Medulla oblongata (tissue), 1 donor: Measurements from ENCODE around the gene PROSER2.
"Not testable (repeated sequence)": the region's sequence is repeated elsewhere in the genome, so short reads cannot be mapped to it uniquely, and the experiment has no call there.

Experiments
- DNase-seq: peaks from one replicate; pipeline ENCODE4 v3.0.0-alpha.2; 2015; ENCODE audit errors: extremely low spot score

Gene PROSER2

GRCh38 chr10:11835704-11836103 is 12.5 kb downstream of the PROSER2 start:
- no peak for DNase-seq

GRCh38 chr10:11837372-11838161 is 14.4 kb downstream of the PROSER2 start:
- DNase-seq: no peak

- DNase-seq: no peak
Measured at GRCh38 chr10:11838298-11838852, 15.2 kb downstream of the PROSER2 start.

GRCh38 chr10:11841375-11841774 is 18.2 kb downstream of the PROSER2 start:
- no peak for DNase-seq

- no peak for DNase-seq
Measured at GRCh38 chr10:11842411-11842810, 19.3 kb downstream of the PROSER2 start.

- no peak for DNase-seq
Measured at GRCh38 chr10:11845113-11845512, 22.0 kb downstream of the PROSER2 start.

DNA sequence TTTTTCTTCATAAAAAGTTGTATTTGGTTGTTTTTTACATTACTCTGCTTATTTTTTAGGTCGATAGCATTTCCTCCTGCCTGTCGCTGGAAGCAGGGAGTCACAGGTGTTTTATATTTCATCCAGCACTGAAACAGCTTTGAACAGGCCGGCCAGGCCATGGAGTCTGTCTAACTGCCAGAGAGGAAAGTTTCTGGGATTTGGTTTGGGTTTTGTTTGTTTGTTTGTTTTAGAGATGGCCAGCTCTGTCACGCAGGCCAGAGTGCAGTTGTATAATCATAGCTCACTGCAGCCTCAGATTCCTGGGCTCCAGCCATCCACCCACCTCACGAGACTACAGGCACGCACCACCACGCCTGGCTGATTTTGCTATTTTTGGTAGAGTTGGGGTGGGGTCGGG is 23.4 kb downstream of the PROSER2 start:
- DNase-seq: no peak

DNA sequence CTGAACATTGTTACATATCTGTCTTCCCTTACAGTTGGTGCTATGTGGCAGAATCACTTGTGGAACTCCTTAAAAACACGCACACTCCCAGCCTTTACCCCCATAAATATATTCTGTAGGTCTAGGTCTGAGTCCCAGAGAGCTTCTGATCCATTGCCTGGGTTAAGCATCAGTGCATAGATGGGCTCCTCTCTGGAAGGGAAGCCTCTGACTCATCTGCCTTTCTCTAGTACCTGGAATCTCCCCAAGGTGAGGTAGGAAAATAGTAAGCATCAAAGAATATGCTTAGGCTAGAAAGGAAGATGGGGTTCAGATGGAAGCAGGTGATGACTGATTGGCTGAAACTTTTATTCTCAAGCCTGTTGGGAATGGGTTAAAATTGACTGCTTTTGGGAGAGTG is 26.1 kb downstream of the PROSER2 start:
- no peak for DNase-seq

GRCh38 chr10:11849911-11850310 is 26.8 kb downstream of the PROSER2 start:
- no peak for DNase-seq

DNA sequence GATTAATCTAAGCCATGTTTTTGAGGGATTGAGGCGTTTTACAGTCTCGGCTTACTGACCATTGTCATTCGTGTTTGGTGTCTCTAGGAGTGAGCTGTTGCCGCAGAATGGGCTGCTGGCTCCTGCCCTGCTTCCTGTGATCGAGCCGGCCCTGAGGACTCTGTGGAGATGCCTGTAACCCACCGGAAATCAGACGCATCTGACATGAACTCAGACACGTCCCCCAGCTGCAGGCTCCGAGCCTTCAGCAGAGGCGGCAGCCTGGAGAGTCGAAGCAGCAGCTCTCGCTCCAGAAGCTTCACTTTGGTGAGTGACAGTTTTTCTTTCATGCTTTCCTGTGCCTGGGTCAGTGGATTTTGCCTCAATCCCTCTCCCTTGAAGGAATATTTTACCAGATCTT is 28.8 kb downstream of the PROSER2 start:
- DNase-seq: no peak

- DNase-seq: not testable (repeated sequence)
Measured at GRCh38 chr10:11852637-11853036, 29.5 kb downstream of the PROSER2 start.

DNA sequence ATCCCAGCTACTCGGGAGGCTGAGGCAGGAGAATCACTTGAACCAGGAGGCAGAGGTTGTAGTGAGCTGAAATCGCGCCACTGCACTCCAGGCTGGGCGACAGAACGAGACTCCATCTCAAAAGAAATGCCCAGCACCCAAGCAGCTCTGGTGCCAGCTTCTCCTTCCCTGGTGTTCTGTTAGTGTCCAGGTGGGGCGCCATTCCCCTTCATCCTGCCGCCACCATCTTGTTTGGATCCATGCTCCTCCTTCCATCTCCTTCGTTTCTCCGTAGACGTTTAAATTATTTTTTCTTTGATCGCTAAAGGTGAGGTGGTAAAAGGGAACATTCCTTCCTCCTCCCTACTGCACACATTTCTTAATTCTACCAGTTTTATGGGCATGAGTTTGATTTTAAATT is 30.3 kb downstream of the PROSER2 start:
- no peak for DNase-seq

- DNase-seq: no peak
Measured at GRCh38 chr10:11854301-11854700, 31.1 kb downstream of the PROSER2 start.

DNA sequence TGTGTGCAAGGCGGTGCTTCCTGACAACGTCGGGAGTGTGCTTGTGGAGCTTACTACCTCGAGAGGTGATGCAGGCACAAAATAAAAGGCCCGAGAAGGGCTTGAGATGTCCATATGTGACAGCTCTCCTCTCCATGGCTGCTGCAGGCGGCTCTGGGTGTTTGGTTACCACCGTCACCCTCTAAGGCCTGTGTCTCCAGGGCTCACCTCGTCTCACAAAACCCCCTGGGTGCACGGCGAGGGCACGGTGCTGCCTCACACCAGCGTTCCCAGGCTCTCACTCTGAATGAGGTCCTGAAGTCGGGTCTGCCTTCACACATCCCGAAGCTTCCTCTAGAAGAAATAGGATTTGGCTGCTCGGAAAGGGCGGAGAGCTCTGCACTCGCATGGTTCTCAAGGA is 32.9 kb downstream of the PROSER2 start:
- no peak for DNase-seq

- no peak for DNase-seq
Measured at GRCh38 chr10:11856678-11857077, 33.5 kb downstream of the PROSER2 start.

DNA sequence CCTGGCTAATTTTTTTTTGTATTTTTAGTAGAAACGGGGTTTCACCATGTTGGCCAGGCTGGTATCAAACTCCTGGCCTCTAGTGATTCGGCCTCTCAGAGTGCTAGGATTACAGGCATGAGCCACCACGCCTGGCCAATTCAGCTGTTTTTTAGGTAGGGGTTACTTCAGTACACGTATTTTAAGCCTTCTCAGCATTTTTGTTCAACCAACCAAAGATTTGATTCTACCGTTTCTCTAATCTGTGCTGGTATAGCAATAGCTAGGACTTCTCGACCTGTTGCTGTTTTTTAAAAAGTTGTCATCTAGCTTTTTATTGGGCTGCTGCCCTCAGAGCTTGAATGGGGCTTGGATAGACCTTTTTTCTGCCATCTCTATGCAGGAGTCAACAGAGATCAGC is 34.9 kb downstream of the PROSER2 start:
- DNase-seq: no peak

- no peak for DNase-seq
Measured at GRCh38 chr10:11861341-11861740, 38.2 kb downstream of the PROSER2 start.

DNA sequence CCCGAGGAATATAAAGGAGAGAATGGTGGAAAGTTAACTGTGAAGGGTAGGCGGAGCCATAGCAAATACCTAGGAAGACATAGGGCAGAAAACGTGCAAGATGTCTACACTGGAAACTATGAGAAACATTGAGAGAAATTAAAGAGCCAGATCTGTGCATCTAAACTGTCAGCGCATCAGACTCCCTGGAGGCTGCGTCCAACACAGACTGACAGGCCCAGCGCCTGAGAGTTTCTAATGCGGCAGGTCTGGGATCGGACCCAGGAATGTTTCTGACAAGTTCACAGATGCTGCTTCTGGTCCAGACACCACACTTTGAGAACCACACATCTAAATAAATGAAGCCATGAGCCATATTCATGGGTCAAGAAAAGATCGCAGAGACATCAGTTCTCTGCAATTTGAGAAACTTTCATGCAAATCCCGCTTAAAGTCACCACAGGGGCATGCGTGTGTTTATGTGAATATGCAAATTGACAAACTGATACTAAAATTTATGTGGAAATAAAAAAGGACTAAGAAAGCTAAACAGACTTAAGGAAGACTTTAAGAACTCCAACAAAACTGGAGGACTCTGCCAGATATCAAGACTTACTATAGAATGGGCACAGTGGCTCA is 38.8 kb downstream of the PROSER2 start:
- DNase-seq: no peak

DNA sequence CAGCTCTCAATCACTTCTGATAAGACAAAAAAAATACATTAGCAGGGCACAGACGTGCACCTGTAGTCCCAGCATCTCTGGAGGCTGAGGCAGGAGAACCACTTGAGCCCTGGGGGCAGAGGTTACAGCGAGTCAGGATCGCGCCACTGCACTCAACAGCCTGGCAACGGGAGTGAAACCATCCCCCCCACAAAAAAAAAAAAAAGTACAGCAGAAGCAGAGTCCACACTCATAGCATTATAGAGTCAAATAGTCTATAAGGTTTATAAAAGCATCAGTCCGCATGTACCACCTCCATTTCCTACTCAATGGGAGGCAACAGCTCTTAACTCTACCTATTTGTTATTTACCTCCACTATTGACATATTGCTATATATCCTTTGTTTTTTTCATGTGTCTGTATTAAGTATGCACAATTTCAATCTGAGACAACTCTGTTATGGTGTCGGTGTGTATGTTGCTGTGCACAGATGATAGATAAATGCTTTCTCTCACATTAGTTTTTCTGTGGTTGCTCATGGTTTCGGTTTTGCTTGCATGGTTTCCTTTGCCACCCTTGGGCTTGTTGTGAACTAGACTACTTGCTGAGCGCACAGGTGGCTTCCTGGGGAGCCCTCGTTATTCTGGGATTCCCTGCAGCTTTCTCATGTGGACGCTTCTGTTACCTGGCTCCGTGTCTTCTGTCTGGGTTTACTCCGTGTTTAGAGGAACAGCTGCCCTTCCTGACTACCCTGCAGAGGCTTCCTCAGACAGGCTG is 40.4 kb downstream of the PROSER2 start:
- no peak for DNase-seq

DNA sequence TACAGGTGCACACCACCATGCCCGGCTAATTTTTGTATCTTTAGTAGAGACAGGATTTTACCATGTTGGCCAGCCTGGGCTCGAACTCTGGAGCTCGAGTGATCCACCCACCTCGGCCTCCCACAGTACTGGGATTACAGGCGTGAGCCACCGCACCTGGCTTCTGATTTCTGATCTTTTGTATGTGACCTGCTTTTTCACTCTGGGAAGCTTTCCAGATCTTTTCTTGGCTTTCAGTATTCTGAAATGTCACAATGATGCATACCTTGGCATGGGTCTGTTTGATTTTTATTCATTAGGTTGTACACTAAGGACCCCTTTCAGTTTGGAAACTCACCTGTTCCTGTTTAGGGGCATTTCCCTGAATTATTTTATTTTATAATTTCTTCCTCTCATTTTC is 41.6 kb downstream of the PROSER2 start:
- no peak for DNase-seq

DNA sequence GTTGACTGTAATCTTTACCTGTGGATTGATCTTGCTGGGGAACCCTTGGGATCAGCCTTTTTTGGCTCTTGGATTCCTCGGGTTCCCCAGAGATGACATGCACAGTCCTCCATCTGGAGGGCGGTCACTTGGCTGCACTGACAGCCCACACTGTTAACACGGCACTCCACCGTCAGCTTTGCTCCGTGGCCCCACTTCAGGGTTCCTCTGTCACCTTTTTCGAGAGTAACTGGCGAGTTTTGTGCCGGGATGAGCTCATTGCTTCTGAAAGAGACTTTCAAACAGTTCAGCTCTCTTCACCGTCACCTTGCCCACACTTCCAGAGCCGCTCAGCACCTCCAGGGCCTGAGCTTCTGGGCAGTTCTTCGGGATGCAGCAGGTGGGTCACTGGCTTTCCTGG is 42.4 kb downstream of the PROSER2 start:
- DNase-seq: no peak

DNA sequence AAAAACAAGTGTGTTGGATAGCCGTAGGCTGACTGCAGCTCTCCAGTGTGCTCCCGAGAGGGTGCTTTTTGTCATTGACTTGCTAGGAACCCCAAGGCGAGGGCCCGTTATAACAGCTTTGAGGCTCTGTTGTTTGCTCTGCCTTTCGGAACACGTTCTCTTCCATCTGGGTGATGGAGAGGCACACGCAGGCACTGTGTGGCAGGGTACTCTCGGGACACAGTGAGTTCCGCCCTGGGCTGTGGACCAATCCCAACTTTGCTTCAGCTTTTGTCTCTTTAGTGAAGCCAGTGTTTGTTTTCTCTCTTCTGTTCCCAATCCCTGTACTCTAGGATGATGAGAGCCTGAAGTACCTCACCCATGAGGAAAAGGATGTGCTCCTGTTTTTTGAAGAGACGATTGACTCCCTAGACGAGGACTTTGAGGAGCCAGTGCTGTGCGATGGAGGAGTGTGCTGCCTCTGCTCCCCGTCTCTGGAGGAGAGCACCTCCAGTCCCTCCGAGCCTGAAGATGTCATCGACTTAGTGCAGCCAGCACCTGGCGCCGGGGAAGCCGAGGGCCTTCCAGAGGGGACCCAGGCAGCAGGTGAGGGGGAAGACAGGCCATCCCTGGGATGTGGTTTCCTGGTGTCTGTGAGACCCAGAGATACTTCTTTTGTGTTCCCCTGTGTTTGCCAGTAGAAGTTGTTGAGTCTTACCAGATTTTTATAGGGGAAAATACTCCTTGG is 43.2 kb downstream of the PROSER2 start:
- no peak for DNase-seq
